Activated CD4-positive, CD25-positive, alpha-beta regulatory T cell treated with anti-CD3 and anti-CD28 coated beads, Interleukin-2, amount 50 U/mL, for 24 hours (primary cell): ENCODE data around the gene MBNL2.

Source experiments
- ATAC-seq, 2 donors: fragments of 150-1000 bp; cut with Tn5 transposase; one replicate each; pipeline ENCODE4 v1.10.0; 2021; ENCODE audit warnings: mild to moderate bottlenecking in 1 of 2, moderate library complexity in 1 of 2

MBNL2 gene

GRCh38 chr13:97306106-97306505 lies 84.0 kb downstream of the MBNL2 start:
- no peak for ATAC-seq

- ATAC-seq, result no peak
These were observed 84.5 kb downstream of the MBNL2 start for GRCh38 chr13:97306645-97307044.

GRCh38 chr13:97307118-97307881 lies 85.2 kb downstream of the MBNL2 start:
- ATAC-seq, result no peak

GRCh38 chr13:97307882-97308624 lies 85.9 kb downstream of the MBNL2 start:
- no peak for ATAC-seq

GRCh38 chr13:97308735-97309429 lies 86.7 kb downstream of the MBNL2 start:
- ATAC-seq, result no peak

GRCh38 chr13:97310809-97311436 lies 88.8 kb downstream of the MBNL2 start:
- ATAC-seq, result no peak

GRCh38 chr13:97311956-97312355 lies 89.8 kb downstream of the MBNL2 start:
- ATAC-seq, result no peak

- ATAC-seq, result no peak
These were observed 91.6 kb downstream of the MBNL2 start for GRCh38 chr13:97313551-97314260.

GRCh38 chr13:97316390-97316789 lies 94.3 kb downstream of the MBNL2 start:
- ATAC-seq, result no peak

GRCh38 chr13:97317933-97318332 lies 95.8 kb downstream of the MBNL2 start:
- ATAC-seq, result no peak

GRCh38 chr13:97318532-97318931 lies 96.4 kb downstream of the MBNL2 start:
- no peak for ATAC-seq

- no peak for ATAC-seq
These were observed 97.1 kb downstream of the MBNL2 start for GRCh38 chr13:97319113-97319720.

- no peak for ATAC-seq
These were observed 99.0 kb downstream of the MBNL2 start for GRCh38 chr13:97321101-97321500.

GRCh38 chr13:97321616-97322321 lies 99.6 kb downstream of the MBNL2 start:
- no peak for ATAC-seq

- no peak for ATAC-seq
These were observed 100.7 kb downstream of the MBNL2 start for GRCh38 chr13:97322740-97323342.

GRCh38 chr13:97324115-97324514 lies 102.0 kb downstream of the MBNL2 start:
- ATAC-seq, result no peak

- ATAC-seq, result no peak
These were observed 103.6 kb downstream of the MBNL2 start for GRCh38 chr13:97325738-97326137.

- ATAC-seq, result no peak
These were observed 105.0 kb downstream of the MBNL2 start for GRCh38 chr13:97327086-97327485.

- ATAC-seq, result no peak
These were observed 105.5 kb downstream of the MBNL2 start for GRCh38 chr13:97327506-97328221.

- no peak for ATAC-seq
These were observed 106.2 kb downstream of the MBNL2 start for GRCh38 chr13:97328222-97328790.
